ENCODE results near the gene ERCC2.
"Not testable (repeated sequence)": the region's sequence is repeated elsewhere in the genome, so short reads cannot be mapped to it uniquely, and the experiment has no call there.

ERCC2 gene

DNA sequence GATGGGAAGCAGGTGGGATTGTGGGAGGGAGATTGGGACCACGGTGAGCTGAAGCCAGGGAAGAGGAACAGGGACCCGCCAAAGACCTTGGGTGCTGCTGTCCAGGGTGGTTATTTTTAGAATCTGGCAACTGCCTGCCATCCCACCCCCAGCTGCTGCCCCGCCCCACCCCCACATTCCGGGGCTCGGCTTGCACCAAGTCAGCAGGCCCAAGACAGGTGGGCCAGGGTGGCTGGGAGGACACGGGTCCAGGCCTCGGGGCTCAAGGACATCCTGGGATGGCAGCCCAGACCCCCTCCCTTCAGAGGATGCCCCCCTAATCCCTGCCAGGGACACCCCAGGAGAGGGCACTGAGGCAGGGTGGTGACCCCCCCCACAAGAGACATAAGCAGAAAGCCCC is 48.5 kb downstream of the ERCC2 start:
- TF ChIP-seq CTCF (IDR thresholded peaks at IDR 0.05; ENCODE audit: borderline replicate concordance, insufficient read depth, low read depth, low read length) = no peak
- no peak overlapping the region for H3K4me3 ChIP-seq (ENCODE audit: low read depth, low read length)

- no peak overlapping the region for H3K4me3 ChIP-seq (ENCODE audit: low read depth, low read length)
- no peak for TF ChIP-seq CTCF (IDR thresholded peaks at IDR 0.05; ENCODE audit: borderline replicate concordance, insufficient read depth, low read depth, low read length)
Measured at GRCh38 chr19:45320997-45321775, 49.2 kb downstream of the ERCC2 start.

DNA sequence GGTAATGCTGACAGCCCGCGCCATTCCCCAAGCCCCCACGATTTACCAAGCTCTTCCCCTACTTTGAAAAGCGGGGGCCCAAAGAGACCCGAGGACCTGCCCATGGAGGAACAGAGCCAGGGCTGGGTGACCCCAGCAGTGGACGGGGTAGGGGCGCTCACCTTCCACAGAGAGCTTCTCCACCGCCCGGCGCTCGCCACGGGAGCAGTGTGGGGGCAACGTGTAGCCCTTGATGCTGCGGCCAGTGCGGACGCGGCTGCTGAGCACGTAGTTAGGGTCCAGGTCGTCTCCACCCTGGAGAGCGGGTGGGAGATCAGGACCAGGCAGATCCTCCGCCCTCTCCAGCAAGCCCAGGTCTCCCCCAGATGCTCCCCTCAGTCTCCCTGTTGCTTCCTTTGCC is 55.1 kb downstream of the ERCC2 start:
- no peak overlapping the region for H3K4me3 ChIP-seq (ENCODE audit: low read depth, low read length)
- TF ChIP-seq CTCF (IDR thresholded peaks at IDR 0.05; ENCODE audit: borderline replicate concordance, insufficient read depth, low read depth, low read length) = no peak

GRCh38 chr19:45314708-45315245 is 55.6 kb downstream of the ERCC2 start:
- TF ChIP-seq CTCF (IDR thresholded peaks at IDR 0.05; ENCODE audit: borderline replicate concordance, insufficient read depth, low read depth, low read length) = no peak
- no peak overlapping the region for H3K4me3 ChIP-seq (ENCODE audit: low read depth, low read length)

DNA sequence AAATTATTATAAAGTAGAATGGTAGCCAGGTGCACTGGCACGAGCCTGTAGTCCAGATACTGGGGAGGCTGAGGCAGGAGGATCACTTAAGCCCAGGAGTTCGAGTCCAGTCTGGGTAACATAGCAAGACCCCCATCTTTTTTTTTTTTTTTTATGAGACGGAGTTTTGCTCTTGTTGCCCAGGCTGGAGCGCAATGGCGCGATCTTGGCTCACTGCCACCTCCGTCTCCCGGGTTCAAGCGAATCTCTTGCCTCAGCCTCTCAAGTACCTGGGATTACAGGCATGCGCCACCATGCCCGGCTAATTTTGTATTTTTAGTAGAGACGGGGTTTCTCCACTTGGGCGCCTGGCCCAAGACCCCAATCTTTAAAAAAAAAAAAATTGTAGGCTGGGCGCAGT is 58.1 kb downstream of the ERCC2 start:
- not testable (repeated sequence) for H3K4me3 ChIP-seq (ENCODE audit: low read depth, low read length)

DNA sequence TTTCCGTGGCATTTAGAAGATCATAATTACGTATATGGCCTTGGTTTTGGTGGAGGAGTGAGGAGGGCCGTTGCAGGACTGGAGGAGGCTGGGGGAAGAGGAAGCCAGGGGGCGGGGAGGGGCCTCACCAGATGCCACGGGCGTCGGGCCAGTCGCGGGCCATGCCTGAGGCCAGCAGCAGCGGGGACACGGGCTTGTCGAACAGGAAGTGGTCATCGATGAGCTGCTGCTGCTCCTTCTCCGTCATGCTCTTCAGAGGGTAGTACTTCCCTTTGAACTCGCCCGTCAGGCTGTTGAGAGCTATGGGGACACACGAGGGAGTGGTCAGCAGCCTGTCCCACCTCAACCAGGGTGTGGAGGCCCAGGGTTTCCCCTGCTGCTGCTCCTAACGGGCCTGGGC is 58.8 kb downstream of the ERCC2 start:
- no peak overlapping the region for H3K4me3 ChIP-seq (ENCODE audit: low read depth, low read length)
- no peak for TF ChIP-seq CTCF (IDR thresholded peaks at IDR 0.05; ENCODE audit: borderline replicate concordance, insufficient read depth, low read depth, low read length)

DNA sequence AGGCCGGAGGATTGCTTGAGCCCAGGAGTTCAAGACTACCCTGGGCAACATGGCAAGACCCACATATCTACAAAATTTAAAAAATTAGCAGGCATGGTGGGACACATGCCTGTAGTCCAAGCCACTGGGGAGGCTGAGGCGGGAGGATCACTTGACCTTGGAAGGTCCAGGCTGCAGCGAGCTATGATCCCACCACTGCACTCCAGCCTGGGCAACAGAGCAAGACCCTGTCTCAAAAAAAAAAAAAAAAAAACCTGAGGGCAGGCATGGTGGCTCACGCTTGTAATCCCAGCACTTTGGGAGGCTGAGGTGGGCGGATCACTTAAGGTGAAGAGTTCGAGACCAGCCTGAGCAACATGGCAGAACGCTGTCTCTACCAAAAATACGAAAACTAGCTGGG is 61.1 kb downstream of the ERCC2 start:
- not testable (repeated sequence) for H3K4me3 ChIP-seq (ENCODE audit: low read depth, low read length)

DNA sequence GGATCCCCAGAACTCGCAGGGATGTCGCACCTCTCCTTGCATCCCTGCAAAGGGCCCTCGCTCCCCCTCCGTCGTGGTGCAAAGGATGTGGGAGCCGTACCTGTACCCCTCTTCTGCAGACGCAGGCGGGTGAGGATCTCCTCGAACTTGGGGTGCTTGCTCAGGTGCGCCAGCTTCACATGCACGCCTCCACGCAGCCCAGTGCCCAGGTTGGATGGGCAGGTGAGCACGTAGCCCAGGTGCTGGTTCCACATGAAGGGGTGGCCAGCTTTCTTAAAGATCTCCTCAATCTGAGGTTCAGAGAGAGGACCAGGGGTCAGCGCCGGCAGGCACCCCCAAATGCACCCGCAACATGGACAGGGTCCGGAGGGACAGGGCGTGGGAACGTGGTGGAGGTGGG is 63.0 kb downstream of the ERCC2 start:
- no peak for TF ChIP-seq CTCF (IDR thresholded peaks at IDR 0.05; ENCODE audit: borderline replicate concordance, insufficient read depth, low read depth, low read length)
- H3K4me3 ChIP-seq (ENCODE audit: low read depth, low read length) = no peak overlapping the region
